Lower lobe of right lung (tissue), 2 donors: ENCODE results near the gene VWCE. TPM values are rescaled to one million over a fixed set of nuclear protein-coding genes. Genes with fewer than 3 reads are reported as not detected.

Experiments
- ATAC-seq, 2 donors: fragments of 200-7000 bp; cut with Tn5 transposase; one replicate each; pipeline ENCODE4 v1.9.1; 2020 to 2022; ENCODE audit warnings: mild to moderate bottlenecking in 2 of 2, moderate library complexity in 2 of 2
- DNase-seq: peaks from one replicate; pipeline ENCODE4 v3.0.0-alpha.2; 2020
- H3K27ac ChIP-seq: fragments of 200-600 bp; one replicate; pipeline ENCODE4 v1.8.0; 2022
- H3K27me3 ChIP-seq: fragments of 200-600 bp; one replicate; pipeline ENCODE4 v1.8.0; 2022; ENCODE audit warnings: low read depth
- H3K36me3 ChIP-seq: fragments of 200-600 bp; one replicate; pipeline ENCODE4 v1.8.0; 2022; ENCODE audit warnings: mild to moderate bottlenecking
- H3K4me1 ChIP-seq: fragments of 200-600 bp; one replicate; pipeline ENCODE4 v1.8.0; 2022
- H3K4me3 ChIP-seq: fragments of 200-600 bp; one replicate; pipeline ENCODE4 v1.8.0; 2022; ENCODE audit warnings: mild to moderate bottlenecking
- H3K9me3 ChIP-seq: fragments of 200-600 bp; one replicate; pipeline ENCODE4 v1.8.0; 2022
- CTCF ChIP-seq: fragments of 200-600 bp; IDR thresholded peaks from one replicate; pipeline ENCODE4 v1.8.0; 2022; ENCODE audit warnings: antibody characterized with exemption, mild to moderate bottlenecking
- intact Hi-C: fragments of 100-400 bp; cut with DNase I; formaldehyde crosslinking; loops from one replicate; pipeline ENCODE4 v1.11.0; 2022
- long read RNA-seq: library from polyadenylated mRNA; unstranded; transcript quantifications from one replicate; pipeline ENCODE4 v2.0.0, GENCODE V29; 2021
- total RNA-seq: library from RNA; stranded (reverse); fragmentation: NEBNext Ultra II Directional; extraction: Animal tissue kit (Norgen Biotek cat#: 25700); gene quantifications from one replicate; pipeline ENCODE4 v1.2.1, GENCODE V29; 2021
- donor health status: DM: no; HTN: yes; CAD: no; lungs with severe emphysema.

VWCE gene
- 1.2 TPM for total RNA-seq
- long read RNA-seq, partial matches to known transcripts: 0 of 1 reads
- long read RNA-seq, other reads (novel, unspliced or antisense): 1 of 1 reads

GRCh38 chr11:61294717-61295595 is at the start of gene VWCE:
VWCE (minus strand) TSS chr11:61295316; CDS start chr11:61295037, 279 bp downstream.
- Histone ChIP-seq H3K27me3 (peaks cover 34% of the 10 kb centered on the region), H3K9me3 (no peaks in the 10 kb centered on the region), H3K36me3 (peaks cover 18% of the 10 kb centered on the region), H3K4me3 (peak within 1 kb of the TSS; percentile 59), H3K27ac (peak within 1 kb of the TSS; percentile 18), H3K4me1 (peaks cover 44% of the 10 kb centered on the region)
- intact Hi-C loops: no loop called here
- peak; percentile 27 for TF ChIP-seq CTCF
- ATAC-seq (peak; percentile 85), DNase-seq (peak; percentile 61)

- Histone ChIP-seq H3K27ac (no peak overlapping the region), H3K36me3 (peaks cover 48% of the 10 kb centered on the region), H3K9me3 (no peaks in the 10 kb centered on the region), H3K27me3 (no peaks in the 10 kb centered on the region), H3K4me1 (no peaks in the 10 kb centered on the region), H3K4me3 (no peak overlapping the region)
- no peak for TF ChIP-seq CTCF
- intact Hi-C loops: no loop called here
- DNase-seq: no peak
- no peak for ATAC-seq
Observed at GRCh38 chr11:61343792-61344745, 49.0 kb upstream of the VWCE start.

- H3K27ac ChIP-seq: no peak overlapping the region
- H3K4me3 ChIP-seq: no peak overlapping the region
- peaks cover 31% of the 10 kb centered on the region for H3K36me3 ChIP-seq
- no peak for TF ChIP-seq CTCF
- peak in 1 of 2 donors; percentile 15 for ATAC-seq
- DNase-seq: no peak
- no peaks in the 10 kb centered on the region for H3K9me3 ChIP-seq
- H3K4me1 ChIP-seq: no peaks in the 10 kb centered on the region
- intact Hi-C loops: no loop called here
- H3K27me3 ChIP-seq: no peaks in the 10 kb centered on the region
Observed at GRCh38 chr11:61342207-61342803, 47.2 kb upstream of the VWCE start.

GRCh38 chr11:61341706-61342105 is 46.6 kb upstream of the VWCE start:
- no peak overlapping the region for H3K4me3 ChIP-seq
- DNase-seq (no peak), ATAC-seq (no peak)
- peaks cover 27% of the 10 kb centered on the region for H3K36me3 ChIP-seq
- H3K9me3 ChIP-seq: no peaks in the 10 kb centered on the region
- no peaks in the 10 kb centered on the region for H3K27me3 ChIP-seq
- no peak overlapping the region for H3K27ac ChIP-seq
- intact Hi-C loops: no loop called here
- TF ChIP-seq CTCF: no peak
- peaks cover 1% of the 10 kb centered on the region for H3K4me1 ChIP-seq

- no peak overlapping the region for H3K4me3 ChIP-seq
- ATAC-seq: no peak
- H3K9me3 ChIP-seq: no peaks in the 10 kb centered on the region
- no peak for DNase-seq
- intact Hi-C loops: no loop called here
- H3K27me3 ChIP-seq: no peaks in the 10 kb centered on the region
- H3K36me3 ChIP-seq: peaks cover 22% of the 10 kb centered on the region
- TF ChIP-seq CTCF: no peak
- peaks cover 8% of the 10 kb centered on the region for H3K4me1 ChIP-seq
- no peak overlapping the region for H3K27ac ChIP-seq
Observed at GRCh38 chr11:61340979-61341378, 45.9 kb upstream of the VWCE start.
